Activated CD4-positive, alpha-beta memory T cell treated with anti-CD3 and anti-CD28 coated beads, Interleukin-2, amount 10 ng/mL, durations not matched to agents 7 days and 5 days (primary cell): Measurements from ENCODE around the gene BTF3. TPM values are rescaled to one million over a fixed set of nuclear protein-coding genes. Genes with fewer than 3 reads are reported as not detected.
"Not testable (repeated sequence)": the region's sequence is repeated elsewhere in the genome, so short reads cannot be mapped to it uniquely, and the experiment has no call there.

Experiments
- CTCF ChIA-PET: fragments of 350-600 bp; sonication (Branson Sonifier 250); formaldehyde crosslinking; loops from one replicate; lab custom pipeline; 2021; ENCODE audit warnings: antibody characterized with exemption, inconsistent platforms; lab: Charles Lee
- POLR2A ChIA-PET: fragments of 350-600 bp; sonication (Branson Sonifier 250); formaldehyde crosslinking; loops from one replicate; lab custom pipeline; 2021; ENCODE audit warnings: antibody characterized with exemption; lab: Charles Lee
- DNase-seq: peaks from one replicate; pipeline ENCODE4 v3.0.0-alpha.2; 2020
- H3K27ac Mint-ChIP-seq: one replicate; pipeline ENCODE4 v1.8.0; 2021; ENCODE audit warnings: mild to moderate bottlenecking, mixed read lengths
- H3K27me3 Mint-ChIP-seq: one replicate; pipeline ENCODE4 v1.8.0; 2021; ENCODE audit warnings: mixed read lengths
- H3K36me3 Mint-ChIP-seq: one replicate; pipeline ENCODE4 v1.8.0; 2021; ENCODE audit warnings: low read depth, mixed read lengths
- H3K4me1 Mint-ChIP-seq: one replicate; pipeline ENCODE4 v1.8.0; 2021; ENCODE audit warnings: mixed read lengths
- H3K4me3 Mint-ChIP-seq: one replicate; pipeline ENCODE4 v1.8.0; 2021; ENCODE audit warnings: mild to moderate bottlenecking, mixed read lengths
- H3K9me3 Mint-ChIP-seq: one replicate; pipeline ENCODE4 v1.8.0; 2021; ENCODE audit warnings: mixed read lengths
- total RNA-seq, 2 experiments: library from RNA; stranded (reverse); gene quantifications; one replicate each; pipeline ENCODE4 v1.2.3, GENCODE V29; 2021

The BTF3 gene
- total RNA-seq, 2 experiments from 2014 or later, result 716 to 729 TPM

DNA sequence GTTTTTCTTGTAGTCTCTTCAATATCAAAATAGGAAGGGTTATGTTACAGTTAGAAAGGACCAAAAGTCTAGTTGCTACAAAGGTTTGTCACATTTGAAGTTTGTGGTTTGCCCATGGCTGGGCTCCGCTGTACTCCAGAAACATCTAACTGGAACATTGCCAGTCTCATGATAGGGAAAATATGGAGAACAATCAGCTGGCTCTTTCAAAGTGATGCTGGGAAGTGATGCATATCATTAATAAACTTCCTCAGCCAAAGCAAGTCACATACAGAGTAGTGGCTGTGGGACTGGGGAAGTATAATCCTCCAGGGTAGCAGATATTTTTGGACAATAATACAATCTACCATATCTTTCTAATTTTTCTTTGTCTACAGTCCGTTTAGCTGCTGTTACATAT, 8.8 kb downstream of the BTF3 start:
- DNase-seq, result no peak
- peaks cover 12% of the 10 kb centered on the region for H3K4me1 Mint-ChIP-seq
- H3K36me3 Mint-ChIP-seq, result peaks cover 39% of the 10 kb centered on the region
- ChIA-PET POLR2A (interaction anchor here (1.5 kb wide), 1 partner anchor 9 kb away, joined by 3 read pairs; the partner anchor contains the start of gene BTF3), CTCF (interaction anchor here (1.7 kb wide), 1 partner anchor 30 kb away, joined by 6 read pairs; no protein-coding TSS in a partner anchor)
- no peaks in the 10 kb centered on the region for H3K27me3 Mint-ChIP-seq
- H3K4me3 Mint-ChIP-seq, result no peak overlapping the region
- H3K9me3 Mint-ChIP-seq, result no peaks in the 10 kb centered on the region
- H3K27ac Mint-ChIP-seq, result no peak overlapping the region

DNA sequence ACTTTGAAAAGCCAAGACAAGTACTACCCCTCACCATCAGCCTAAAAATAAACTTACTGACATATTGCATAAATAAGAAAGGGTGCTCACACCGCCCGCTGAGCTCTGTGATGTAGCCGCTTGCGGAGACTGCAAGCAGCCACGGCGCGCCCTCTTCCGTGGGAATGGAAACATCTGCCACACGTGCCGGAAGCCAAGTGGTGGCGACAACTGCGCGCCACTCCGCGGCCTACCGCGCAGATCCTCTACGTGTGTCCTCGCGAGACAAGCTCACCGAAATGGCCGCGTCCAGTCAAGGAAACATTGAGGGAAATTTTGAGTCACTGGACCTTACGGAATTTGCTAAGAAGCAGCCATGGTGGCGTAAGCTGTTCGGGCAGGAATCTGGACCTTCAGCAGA, 10.3 kb downstream of the BTF3 start:
- H3K27me3 Mint-ChIP-seq, H3K9me3 Mint-ChIP-seq, POLR2A ChIA-PET, H3K4me1 Mint-ChIP-seq, DNase-seq, H3K27ac Mint-ChIP-seq, H3K4me3 Mint-ChIP-seq: not testable (repeated sequence)
- peaks cover 25% of the 10 kb centered on the region for H3K36me3 Mint-ChIP-seq
- CTCF ChIA-PET, result interaction anchor here (1.7 kb wide), 1 partner anchor 29 kb away, joined by 6 read pairs; no protein-coding TSS in a partner anchor

DNA sequence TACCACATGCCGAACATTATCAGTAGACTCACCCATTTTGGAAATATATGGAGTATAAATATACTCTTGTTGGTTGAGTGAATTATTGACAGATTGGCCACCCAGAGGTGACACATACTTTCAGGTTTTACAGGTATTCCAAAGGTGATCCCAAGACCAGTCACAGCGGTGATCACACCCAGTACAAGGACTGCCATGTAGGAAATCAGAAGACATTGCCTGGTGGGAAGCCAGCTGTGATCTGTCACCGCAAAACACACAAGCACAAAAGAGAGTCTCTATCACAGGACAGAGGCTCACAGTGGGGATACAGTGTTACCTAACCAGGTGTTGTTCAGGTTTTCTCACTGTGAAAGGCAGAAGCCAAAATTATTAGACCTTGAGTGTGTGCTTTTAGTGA, 15.8 kb downstream of the BTF3 start:
- Mint-ChIP-seq H3K27me3 (no peaks in the 10 kb centered on the region), H3K27ac (no peak overlapping the region), H3K4me3 (no peak overlapping the region), H3K4me1 (no peaks in the 10 kb centered on the region), H3K9me3 (no peaks in the 10 kb centered on the region), H3K36me3 (no peaks in the 10 kb centered on the region)
- POLR2A ChIA-PET, result no interaction called here
- DNase-seq, result no peak
- CTCF ChIA-PET, result interaction anchor here (0.8 kb wide), 1 partner anchor 21 kb away, joined by 3 read pairs; no protein-coding TSS in a partner anchor

DNA sequence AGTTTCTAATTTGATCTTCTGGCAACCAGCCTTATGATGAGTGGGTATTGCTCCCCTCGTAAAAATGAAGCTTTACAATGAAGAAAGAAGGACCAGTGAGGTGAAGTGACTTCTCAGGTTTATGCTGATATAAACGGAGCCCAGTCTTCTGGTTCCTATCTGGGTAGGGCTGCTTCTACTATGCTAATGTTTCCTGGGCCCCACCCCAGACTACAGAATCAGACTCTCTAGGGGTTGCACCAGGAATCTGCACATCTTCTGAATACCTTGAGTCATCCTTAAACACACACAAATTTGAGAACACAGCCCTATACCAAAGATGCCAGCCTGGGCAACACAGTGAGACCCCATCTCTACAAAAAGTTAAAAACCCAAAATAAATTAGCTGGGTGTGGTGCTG, 16.2 kb downstream of the BTF3 start:
- H3K27ac Mint-ChIP-seq, result no peak overlapping the region
- POLR2A ChIA-PET, result no interaction called here
- H3K27me3 Mint-ChIP-seq, result no peaks in the 10 kb centered on the region
- CTCF ChIA-PET, result interaction anchor here (0.8 to 1.8 kb wide), 3 partner anchors 11 to 21 kb away, joined by 3 to 5 read pairs (median 3); partner anchors contain the start of gene BTF3
- peaks cover 3% of the 10 kb centered on the region for H3K4me1 Mint-ChIP-seq
- H3K9me3 Mint-ChIP-seq, result no peaks in the 10 kb centered on the region
- H3K36me3 Mint-ChIP-seq, result no peaks in the 10 kb centered on the region
- no peak overlapping the region for H3K4me3 Mint-ChIP-seq
- no peak for DNase-seq

DNA sequence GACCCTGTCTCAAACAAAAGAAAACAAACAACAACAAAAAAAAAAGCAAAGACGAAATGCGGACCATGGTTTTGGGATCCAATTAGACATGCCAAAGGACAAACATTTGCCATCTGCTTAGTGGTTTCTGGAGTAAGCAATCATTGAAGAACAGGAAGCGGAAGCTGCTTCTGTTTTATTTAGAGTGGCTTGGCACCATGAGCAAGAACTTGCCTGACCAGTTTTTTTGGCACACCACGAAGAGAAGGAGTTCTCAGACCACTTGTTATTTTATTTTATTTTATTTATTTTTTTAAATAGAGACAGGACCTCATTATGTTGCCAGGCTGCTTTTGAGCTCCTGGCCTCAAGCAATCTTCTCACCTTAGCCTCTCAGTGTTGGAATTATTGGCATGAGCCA, 17.0 kb downstream of the BTF3 start:
- CTCF ChIA-PET, result interaction anchor here (1.2 to 1.8 kb wide), 2 partner anchors 10 to 16 kb away, joined by 3 to 5 read pairs; partner anchors contain the start of gene BTF3
- peaks cover 8% of the 10 kb centered on the region for H3K4me1 Mint-ChIP-seq
- no peaks in the 10 kb centered on the region for H3K36me3 Mint-ChIP-seq
- no peak overlapping the region for H3K4me3 Mint-ChIP-seq
- no peak for DNase-seq
- H3K27me3 Mint-ChIP-seq, result no peaks in the 10 kb centered on the region
- POLR2A ChIA-PET, result no interaction called here
- H3K9me3 Mint-ChIP-seq, result no peaks in the 10 kb centered on the region
- H3K27ac Mint-ChIP-seq, result no peak overlapping the region

DNA sequence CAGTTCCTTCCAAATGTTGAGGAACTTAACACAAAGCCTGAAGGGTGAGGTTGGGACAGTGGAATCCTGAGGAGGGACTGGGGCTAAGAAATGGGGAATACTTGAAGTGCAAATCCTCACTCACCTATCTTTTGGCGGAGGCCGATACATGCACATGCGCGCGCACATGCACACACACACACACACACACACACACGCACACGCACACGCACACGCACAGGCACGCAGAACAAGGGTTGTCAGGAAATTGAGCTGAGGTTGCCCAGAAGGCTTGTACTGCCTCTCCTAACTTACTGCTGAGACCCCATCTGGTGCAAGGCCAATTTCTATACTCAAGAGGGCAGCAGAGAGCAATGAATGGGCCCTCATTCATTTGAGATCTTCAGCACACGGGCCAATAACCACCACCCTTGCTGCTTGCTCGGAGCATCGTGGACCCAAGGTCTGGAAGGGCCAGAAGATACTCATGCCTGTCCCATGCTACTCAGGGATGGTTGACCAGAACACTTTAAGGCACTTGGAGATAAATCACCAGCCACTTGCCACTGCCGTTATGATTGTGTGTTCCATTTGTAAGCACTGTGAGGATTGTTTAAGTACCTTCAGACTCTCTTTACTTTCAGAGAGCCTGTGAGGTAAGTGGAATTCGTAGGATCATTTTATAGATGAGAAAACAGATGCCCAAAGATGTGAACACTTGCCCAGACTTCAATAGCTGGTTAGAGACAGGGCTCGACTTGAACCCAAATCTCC, 21.5 kb downstream of the BTF3 start:
- Mint-ChIP-seq H3K27ac (peak overlapping the region; percentile 41), H3K4me1 (peaks cover 8% of the 10 kb centered on the region), H3K4me3 (peak overlapping the region; percentile 38), H3K36me3 (no peaks in the 10 kb centered on the region), H3K27me3 (no peaks in the 10 kb centered on the region), H3K9me3 (no peaks in the 10 kb centered on the region)
- ChIA-PET POLR2A (interaction anchor here (0.9 to 1.5 kb wide), 4 partner anchors 20 to 45 kb away, joined by 3 to 5 read pairs (median 3); partner anchors contain the start of genes ANKRA2, BTF3 and UTP15), CTCF (interaction anchor here (0.6 to 7.6 kb wide), 12 partner anchors 8 to 71 kb away, joined by 3 to 67 read pairs (median 4); partner anchors contain the start of gene ANKRA2)
- peak; percentile 75 for DNase-seq

DNA sequence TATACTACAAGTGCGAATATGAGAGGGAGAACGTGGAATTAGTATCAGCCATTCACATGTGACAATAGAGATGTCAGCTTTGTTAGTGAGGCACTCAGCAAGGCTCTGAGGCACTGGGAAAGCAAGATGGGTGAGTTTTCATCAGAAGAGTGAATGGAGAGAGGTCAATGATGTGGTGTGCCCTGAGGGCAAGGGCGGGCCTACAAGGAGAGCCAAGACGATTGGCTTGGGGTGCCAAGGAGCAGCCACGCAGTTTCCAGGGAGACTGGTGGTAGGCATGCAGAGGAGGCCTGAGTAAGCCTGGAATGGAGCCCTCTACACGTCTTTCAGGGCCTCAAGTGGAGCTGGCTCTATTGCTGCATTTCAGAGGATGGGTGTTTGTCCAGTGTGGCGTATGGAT, 24.7 kb downstream of the BTF3 start:
- POLR2A ChIA-PET, result no interaction called here

DNA sequence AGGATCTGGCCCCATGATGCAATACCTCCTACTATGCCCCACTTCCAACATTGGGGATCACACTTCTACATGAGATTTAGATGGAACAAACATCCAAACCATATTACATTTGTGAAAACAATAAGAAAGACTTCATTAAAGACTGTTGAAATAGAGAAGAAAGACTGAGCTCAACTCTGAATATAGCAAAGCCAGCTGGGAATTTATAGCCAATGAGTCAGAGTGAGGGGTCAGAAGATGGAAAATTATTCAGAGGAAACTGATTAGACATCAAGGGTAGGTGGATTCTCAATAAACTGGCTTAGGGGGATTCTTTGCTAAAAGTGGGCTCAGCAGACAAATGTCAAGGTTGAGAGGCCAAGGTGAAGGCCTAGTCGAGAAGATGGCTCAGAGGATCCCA, 25.6 kb downstream of the BTF3 start:
- H3K27ac Mint-ChIP-seq, result no peak overlapping the region
- peaks cover 15% of the 10 kb centered on the region for H3K27me3 Mint-ChIP-seq
- H3K36me3 Mint-ChIP-seq, result no peaks in the 10 kb centered on the region
- no peak for DNase-seq
- H3K9me3 Mint-ChIP-seq, result no peaks in the 10 kb centered on the region
- ChIA-PET POLR2A (no interaction called here), CTCF (interaction anchor here (7.6 kb wide), 1 partner anchor 13 kb away, joined by 67 read pairs; no protein-coding TSS in a partner anchor)
- peaks cover 8% of the 10 kb centered on the region for H3K4me1 Mint-ChIP-seq
- no peak overlapping the region for H3K4me3 Mint-ChIP-seq

More for the DNA sequence above, 24.7 kb downstream of the BTF3 start:
- peaks cover 11% of the 10 kb centered on the region for H3K27me3 Mint-ChIP-seq
- peaks cover 8% of the 10 kb centered on the region for H3K4me1 Mint-ChIP-seq
- H3K4me3 Mint-ChIP-seq, result no peak overlapping the region
- no peak overlapping the region for H3K27ac Mint-ChIP-seq
- CTCF ChIA-PET, result interaction anchor here (7.6 kb wide), 1 partner anchor 14 kb away, joined by 67 read pairs; no protein-coding TSS in a partner anchor
- H3K36me3 Mint-ChIP-seq, result no peaks in the 10 kb centered on the region
- no peak for DNase-seq
- H3K9me3 Mint-ChIP-seq, result no peaks in the 10 kb centered on the region

DNA sequence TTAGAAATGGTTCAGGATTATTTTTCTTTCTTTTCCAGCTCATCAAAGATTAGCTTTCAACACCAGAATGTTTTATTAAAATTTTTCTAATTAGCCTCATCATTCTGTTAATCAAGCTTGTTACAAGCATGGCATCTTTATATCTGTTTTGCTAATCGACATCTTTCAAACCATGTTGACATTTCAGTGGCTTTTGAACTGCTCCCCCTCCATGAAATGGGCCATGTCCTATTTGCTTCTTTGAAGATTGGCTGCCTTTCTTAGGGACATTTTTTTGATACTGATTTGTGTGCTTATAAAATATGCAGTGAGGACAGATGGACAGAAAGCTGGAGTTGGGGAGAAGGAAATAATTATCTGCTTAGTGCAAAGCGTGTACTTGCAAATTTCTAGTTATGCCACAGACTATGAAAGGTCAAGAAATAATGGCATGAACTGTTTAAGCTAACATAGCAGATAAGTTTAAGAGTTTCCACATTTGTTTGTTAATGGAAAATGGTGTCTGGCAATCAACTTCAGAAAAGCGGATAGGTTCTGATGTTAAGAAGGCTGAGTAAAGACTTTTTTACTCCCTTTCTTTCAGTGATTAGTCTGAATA, 27.5 kb downstream of the BTF3 start:
- POLR2A ChIA-PET, result interaction anchor here (0.6 to 1.3 kb wide), 2 partner anchors 15 to 40 kb away, joined by 3 read pairs; partner anchors contain the start of genes ANKRA2 and UTP15
- no peaks in the 10 kb centered on the region for H3K4me1 Mint-ChIP-seq
- no peak overlapping the region for H3K27ac Mint-ChIP-seq
- CTCF ChIA-PET, result interaction anchor here (0.9 to 3.6 kb wide), 4 partner anchors 8 to 65 kb away, joined by 3 to 20 read pairs (median 3); no protein-coding TSS in a partner anchor
- H3K4me3 Mint-ChIP-seq, result no peak overlapping the region
- H3K27me3 Mint-ChIP-seq, result peaks cover 25% of the 10 kb centered on the region
- no peaks in the 10 kb centered on the region for H3K9me3 Mint-ChIP-seq
- DNase-seq, result no peak
- no peaks in the 10 kb centered on the region for H3K36me3 Mint-ChIP-seq

DNA sequence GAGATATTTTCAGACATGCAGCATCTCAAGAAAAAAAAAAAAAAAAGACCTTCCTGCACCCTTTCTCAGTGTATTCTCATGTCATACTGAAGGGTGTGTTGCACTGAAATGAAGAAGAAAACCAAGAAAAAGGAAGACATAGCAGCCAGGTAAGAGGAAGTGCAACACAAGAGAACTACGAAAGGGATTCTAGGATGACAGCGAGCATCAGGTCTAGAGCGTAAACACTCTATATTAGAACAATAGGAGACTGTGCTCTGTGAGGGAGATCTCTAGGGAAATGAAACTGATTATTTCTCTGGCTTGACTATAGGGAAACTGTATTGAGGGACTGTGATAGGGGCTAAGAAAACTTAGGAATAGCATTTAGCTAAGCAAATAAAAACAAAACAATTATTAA, 30.0 kb downstream of the BTF3 start:
- Mint-ChIP-seq H3K4me3 (no peak overlapping the region), H3K4me1 (no peaks in the 10 kb centered on the region), H3K27me3 (peaks cover 44% of the 10 kb centered on the region), H3K9me3 (no peaks in the 10 kb centered on the region), H3K27ac (no peak overlapping the region), H3K36me3 (no peaks in the 10 kb centered on the region)
- POLR2A ChIA-PET, result no interaction called here
- DNase-seq, result no peak
- CTCF ChIA-PET, result interaction anchor here (3.6 kb wide), 1 partner anchor 8 kb away, joined by 20 read pairs; no protein-coding TSS in a partner anchor

DNA sequence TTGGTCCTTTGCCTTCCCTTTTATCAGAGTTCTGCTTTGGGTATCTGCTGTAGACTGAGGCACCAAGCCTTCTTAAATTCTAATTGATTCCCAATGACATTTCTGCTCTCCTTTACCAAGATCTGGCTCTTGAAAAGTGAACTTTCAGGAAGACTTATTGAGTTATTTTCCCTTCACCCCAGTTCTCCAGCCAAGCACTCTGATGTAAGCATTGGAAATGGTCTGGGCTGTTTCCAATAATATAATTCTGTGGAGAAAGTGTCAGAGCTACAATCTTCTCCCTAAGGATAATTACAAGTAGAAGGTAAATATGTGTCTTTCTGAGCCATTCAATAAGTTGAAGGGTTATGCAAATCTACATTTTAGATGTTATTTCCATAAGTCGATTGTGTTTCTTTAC, 30.8 kb downstream of the BTF3 start:
- ChIA-PET CTCF (no interaction called here), POLR2A (no interaction called here)
- Mint-ChIP-seq H3K4me3 (no peak overlapping the region), H3K27ac (no peak overlapping the region), H3K4me1 (no peaks in the 10 kb centered on the region), H3K9me3 (no peaks in the 10 kb centered on the region), H3K27me3 (peaks cover 50% of the 10 kb centered on the region), H3K36me3 (no peaks in the 10 kb centered on the region)
- no peak for DNase-seq

DNA sequence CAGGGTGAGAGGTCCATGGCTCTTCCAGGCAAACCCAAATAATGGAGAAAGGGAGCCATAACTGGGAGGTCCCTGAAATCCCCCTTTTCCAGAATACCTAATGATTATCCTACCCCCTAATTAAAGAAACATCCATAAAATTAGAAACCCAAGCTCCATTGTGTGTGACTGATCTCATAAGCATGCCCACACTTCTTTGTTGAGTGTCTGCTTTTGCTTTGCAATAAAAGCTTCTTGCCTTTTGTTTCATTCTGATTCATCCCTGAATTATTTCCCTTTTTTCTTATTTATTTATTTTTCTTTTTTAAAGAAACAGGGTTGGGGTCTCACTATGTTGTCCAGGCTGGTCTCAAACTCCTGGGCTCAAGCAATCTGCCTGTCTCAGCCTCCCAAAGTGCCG, 33.1 kb downstream of the BTF3 start:
- Mint-ChIP-seq H3K4me1 (no peaks in the 10 kb centered on the region), H3K36me3 (no peaks in the 10 kb centered on the region), H3K4me3 (no peak overlapping the region), H3K27me3 (peaks cover 56% of the 10 kb centered on the region), H3K9me3 (no peaks in the 10 kb centered on the region), H3K27ac (no peak overlapping the region)
- DNase-seq, result no peak
- ChIA-PET CTCF (interaction anchor here (0.9 to 1.4 kb wide), 2 partner anchors 9 to 11 kb away, joined by 4 to 7 read pairs; no protein-coding TSS in a partner anchor), POLR2A (no interaction called here)

DNA sequence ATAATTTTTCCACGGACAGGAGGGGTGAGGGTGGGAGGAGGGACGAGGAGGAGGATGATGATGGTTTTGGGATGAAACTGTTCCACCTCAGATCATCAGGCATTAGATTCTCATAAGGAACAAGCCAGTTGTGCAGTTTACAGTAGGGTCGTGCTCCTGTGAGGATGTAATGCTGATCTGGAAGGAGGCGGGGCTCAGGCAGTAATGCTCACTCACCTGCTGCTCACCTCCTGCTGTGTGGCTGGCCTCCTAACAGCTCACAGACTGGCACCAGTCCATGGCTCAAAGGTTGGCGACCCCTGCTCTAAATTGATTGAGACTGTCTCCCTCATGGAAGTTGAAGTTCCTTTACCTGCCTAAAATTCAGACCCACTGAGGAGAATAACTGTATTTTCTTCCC, 34.0 kb downstream of the BTF3 start:
- Mint-ChIP-seq H3K4me1 (no peaks in the 10 kb centered on the region), H3K27me3 (peaks cover 53% of the 10 kb centered on the region), H3K27ac (no peak overlapping the region), H3K4me3 (no peak overlapping the region), H3K36me3 (no peaks in the 10 kb centered on the region), H3K9me3 (no peaks in the 10 kb centered on the region)
- POLR2A ChIA-PET, result no interaction called here
- CTCF ChIA-PET, result no interaction called here
- no peak for DNase-seq
